ENCODE measurements around the gene SLC35E1.

DNA sequence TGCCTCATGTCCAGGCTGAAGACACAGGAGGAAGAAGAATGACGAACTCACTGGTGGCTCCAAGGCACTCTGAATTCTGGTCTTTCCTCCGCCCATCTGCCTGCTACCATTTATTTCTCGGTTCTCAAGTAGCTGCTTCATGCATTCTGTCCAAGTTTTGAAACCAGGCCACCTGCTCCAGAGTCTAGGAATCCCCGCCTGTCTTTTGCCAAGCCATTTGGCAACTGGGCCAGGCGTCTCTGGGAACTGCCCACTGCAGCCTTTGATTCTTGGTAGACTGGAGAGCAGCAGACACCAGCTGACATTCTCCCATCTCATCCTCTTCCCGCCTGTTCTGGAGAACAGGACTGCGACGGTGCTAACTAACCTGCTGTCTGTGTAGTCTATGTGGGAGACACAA, 10.8 kb downstream of the SLC35E1 start:
- no peak for TF ChIP-seq POLR2AphosphoS5 (IDR thresholded peaks at IDR 0.05; ENCODE audit: low read depth)
- TF ChIP-seq, protein P1, sequence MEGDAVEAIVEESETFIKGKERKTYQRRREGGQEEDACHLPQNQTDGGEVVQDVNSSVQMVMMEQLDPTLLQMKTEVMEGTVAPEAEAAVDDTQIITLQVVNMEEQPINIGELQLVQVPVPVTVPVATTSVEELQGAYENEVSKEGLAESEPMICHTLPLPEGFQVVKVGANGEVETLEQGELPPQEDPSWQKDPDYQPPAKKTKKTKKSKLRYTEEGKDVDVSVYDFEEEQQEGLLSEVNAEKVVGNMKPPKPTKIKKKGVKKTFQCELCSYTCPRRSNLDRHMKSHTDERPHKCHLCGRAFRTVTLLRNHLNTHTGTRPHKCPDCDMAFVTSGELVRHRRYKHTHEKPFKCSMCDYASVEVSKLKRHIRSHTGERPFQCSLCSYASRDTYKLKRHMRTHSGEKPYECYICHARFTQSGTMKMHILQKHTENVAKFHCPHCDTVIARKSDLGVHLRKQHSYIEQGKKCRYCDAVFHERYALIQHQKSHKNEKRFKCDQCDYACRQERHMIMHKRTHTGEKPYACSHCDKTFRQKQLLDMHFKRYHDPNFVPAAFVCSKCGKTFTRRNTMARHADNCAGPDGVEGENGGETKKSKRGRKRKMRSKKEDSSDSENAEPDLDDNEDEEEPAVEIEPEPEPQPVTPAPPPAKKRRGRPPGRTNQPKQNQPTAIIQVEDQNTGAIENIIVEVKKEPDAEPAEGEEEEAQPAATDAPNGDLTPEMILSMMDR (conservative IDR thresholded peaks at IDR 0.05; ENCODE audit: low read depth in 2 of 2), result no peak
- TF ChIP-seq CREB1 (CRISPR knock-in tag; IDR thresholded peaks at IDR 0.05; ENCODE audit: low read depth), result no peak
- TF ChIP-seq EZH2 (IDR thresholded peaks at IDR 0.05; ENCODE audit: low read depth, unreplicated experiment), result no peak
